GM03348 (cell line): ENCODE data around the gene ULBP2.
"Not testable (repeated sequence)": the region's sequence is repeated elsewhere in the genome, so short reads cannot be mapped to it uniquely, and the experiment has no call there.

Source experiments
- DNase-seq: peaks from one replicate; pipeline ENCODE4 v3.0.0; 2012; ENCODE audit warnings: low spot score

ULBP2 gene

DNA sequence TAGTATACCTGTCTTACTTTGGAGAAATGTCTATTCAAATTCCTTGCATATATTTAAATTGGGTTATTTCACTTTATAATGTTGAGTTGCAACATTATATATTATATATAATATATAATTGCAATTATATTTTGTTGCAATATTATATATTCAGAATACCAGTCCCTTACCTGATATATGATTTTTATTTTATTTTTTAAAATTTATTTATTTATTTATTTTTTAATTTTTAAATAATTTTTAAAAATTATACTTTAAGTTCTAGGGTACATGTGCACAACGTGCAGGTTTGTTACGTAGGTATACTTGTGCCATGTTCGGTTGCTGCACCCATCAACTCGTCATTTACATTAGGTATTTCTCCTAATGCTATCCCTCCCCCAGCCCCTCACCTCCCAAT lies 14.8 kb upstream of the ULBP2 start:
- DNase-seq: not testable (repeated sequence)

DNA sequence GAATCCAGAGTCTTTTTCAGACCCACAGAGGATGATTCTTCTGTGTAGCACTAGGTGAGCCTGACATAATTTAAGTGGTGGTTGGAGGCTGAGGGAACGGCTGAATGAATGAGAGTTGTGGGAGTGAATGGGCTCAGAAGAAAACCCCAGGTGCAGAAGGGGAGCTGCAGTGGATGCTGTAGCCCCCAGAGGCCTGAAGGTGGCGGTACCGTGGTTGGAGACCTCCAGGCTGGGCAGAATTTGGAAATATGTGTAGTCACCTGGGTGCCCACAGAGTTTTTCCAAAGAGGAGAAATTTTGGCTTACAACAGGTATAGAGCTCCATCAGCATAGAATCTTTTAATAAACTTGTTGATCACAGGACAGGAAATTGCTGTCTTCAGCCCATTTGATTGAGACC lies 12.4 kb upstream of the ULBP2 start:
- DNase-seq: no peak

DNA sequence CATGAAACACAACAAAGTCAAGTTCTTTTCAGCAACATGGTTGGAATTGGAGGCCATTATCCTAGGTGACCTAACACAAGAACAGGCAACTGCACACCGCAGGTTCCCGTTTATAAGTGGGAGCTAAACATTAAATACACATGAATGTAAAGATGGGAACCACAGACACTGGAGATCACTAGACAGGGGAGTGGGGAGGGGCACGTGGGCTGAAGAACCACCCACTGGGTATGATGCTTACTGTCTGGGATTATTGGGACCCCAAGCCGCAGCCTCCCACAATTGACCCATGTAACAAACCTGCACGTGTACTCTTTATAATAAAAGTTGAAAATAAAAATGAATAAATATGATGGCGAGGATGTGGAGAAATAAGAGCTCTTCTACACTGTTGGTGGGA lies 10.3 kb upstream of the ULBP2 start:
- no peak for DNase-seq

DNA sequence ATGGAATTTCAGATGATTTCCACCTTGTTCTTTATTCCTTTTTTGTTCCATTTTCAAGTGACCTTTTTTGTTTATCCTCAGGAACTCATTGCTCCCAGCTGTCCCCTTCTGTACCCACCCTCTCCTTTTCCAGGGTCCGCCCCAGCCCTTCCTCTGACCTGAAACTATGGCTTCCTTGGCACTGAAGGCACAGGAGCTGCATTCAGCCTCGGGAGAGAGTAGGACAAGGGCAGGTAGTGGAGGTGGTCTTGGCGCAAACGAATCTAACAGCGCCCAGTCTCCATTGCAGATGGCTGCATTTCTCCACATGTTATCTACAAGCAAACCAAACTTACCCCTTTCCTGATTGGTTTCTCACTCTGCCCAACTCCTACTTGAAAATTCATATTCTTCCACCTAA lies 8.8 kb upstream of the ULBP2 start:
- DNase-seq: no peak

DNA sequence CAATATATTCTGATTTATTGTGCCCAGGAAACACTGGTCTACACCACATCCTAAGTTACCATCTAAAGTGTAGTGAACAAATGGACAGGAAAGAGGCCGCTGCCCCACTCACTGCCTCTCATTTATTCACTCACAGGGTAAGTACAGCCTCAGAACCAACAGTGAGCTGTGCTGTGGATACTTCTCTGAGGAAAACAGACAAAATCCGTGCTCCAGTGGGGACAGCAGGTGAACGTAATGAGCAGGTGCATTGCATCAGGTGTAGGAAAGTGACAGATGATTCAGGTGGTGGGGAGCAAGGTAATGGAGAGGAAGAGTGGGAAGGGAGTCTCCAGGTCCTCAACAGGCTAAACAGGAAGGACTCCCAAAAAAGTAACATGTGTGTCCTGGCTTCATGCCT lies 8.4 kb upstream of the ULBP2 start:
- no peak for DNase-seq

DNA sequence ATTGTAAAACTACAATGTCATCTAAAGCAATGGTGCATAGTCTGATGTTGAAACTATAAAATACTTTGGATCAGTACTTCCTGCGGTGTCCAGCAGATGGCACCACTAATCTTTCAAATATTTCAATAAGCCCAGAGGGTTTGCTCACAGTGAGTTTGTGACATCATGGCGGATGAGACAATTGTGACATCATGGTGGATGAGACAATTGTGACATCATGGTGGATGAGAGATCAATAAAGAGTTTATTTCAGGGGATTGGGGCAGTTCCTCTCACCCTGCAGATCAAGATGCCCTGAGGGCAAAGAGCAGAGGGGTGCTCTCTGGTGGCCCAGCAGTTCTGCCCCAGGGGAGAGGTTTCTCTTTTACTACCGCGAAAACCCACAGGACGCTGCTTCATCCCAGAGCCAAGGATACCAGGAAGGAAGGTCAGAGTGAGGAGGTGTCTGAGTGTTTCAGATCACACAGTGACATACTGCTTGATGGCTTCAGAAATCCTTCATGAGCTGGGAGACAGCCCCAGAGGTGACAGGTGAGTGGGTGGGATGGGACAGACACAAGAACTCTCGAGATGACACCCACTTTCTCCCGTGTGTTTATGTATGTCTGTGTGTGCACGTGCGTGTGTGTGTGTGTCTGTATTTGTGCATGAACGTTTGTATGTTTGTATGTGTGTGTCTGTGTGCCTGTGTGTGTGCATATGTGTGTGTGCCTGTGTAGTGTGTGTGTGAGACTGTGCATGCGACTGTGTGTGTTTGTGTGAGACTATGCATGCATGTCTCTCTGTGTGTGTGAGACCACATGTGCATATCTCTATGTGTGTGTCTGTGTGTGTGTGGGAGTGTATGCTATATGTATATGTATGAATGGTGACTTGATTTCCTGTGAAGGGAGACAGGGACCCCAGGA lies 7.3 kb upstream of the ULBP2 start:
- peak; percentile 65 for DNase-seq

DNA sequence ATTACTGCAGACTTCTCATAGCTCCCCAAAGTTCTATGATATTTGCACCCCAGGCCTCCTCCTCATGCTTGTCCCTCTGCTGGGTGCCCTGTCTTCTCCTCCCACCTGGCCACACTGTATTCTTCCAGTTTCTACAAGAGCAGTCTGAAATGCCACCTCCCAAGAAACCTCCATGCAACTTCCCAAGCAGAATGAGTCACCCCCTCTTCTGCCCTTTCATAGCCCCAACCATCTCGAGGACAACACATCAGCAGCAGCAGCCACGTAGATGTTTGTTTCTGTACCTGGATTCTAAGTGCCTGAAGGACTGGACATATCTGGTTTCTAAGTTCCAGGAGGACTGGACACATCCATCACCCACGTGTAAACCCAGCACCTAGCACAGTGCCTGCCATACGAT lies 6.6 kb upstream of the ULBP2 start:
- DNase-seq: no peak

DNA sequence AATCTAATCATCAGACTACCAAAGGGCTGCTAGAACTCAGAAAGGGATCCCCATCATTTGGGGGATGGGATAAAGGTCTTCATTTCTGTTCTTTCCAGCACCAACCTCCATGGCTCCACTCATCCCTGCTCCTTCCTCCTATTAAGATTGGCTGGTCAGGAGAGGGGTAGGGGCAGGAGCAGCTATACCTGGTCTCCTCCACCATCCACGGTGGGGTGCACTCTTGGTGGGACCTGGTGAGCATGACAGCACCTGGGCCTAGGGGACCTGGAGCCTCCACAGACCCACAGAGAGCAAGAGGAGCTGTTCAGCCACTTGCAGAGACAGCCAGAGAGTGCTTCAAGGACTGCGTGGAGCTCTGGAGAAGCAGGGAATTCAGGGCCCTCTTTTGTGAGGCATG lies 6.1 kb upstream of the ULBP2 start:
- no peak for DNase-seq

DNA sequence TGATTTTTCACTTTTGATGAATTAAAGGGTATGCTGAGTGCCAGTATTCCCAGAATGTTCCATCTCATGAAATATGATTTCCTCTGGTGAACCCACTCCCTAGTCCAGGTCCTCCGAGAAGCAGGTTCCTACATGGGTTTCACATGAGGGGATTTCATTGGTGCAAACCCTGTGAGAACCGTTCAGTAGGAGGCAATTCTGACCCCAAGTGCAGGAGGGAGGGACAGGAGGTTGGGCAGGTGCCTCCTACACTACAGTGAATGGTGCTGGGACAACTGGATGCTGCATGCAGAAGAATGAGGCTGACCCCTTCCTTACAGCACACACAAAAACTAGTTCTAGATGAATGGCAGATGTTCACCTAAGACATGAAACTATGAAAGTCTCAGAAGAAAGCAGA lies 5.1 kb upstream of the ULBP2 start:
- DNase-seq: no peak

DNA sequence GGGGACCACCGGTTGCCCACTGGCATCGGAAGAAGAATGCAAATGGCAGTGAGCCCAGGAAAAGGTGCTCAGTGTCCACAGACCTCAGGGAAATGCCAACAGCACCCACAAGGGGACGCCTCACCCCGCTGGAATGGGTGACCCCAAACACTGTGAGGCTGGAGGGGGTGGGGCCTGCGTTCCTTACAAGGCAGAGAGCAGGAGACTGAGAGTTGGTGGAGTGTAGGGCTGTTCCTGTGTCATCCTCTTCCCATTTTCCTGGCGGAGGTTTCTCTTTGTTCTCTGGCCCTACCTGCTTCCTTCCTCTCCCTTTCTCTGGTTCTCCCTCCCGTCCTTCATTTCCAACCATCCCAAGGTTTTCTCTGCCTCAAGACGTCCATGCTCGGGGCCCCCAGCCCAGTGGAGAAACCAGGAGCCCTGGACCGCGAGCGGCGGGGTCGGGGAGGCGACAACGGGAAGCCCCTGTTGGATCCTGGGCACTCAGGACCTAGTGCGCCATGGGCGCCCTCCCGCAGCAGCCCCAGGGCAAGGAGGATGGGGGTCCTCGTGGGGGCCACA lies 3.7 kb upstream of the ULBP2 start:
- not testable (repeated sequence) for DNase-seq

DNA sequence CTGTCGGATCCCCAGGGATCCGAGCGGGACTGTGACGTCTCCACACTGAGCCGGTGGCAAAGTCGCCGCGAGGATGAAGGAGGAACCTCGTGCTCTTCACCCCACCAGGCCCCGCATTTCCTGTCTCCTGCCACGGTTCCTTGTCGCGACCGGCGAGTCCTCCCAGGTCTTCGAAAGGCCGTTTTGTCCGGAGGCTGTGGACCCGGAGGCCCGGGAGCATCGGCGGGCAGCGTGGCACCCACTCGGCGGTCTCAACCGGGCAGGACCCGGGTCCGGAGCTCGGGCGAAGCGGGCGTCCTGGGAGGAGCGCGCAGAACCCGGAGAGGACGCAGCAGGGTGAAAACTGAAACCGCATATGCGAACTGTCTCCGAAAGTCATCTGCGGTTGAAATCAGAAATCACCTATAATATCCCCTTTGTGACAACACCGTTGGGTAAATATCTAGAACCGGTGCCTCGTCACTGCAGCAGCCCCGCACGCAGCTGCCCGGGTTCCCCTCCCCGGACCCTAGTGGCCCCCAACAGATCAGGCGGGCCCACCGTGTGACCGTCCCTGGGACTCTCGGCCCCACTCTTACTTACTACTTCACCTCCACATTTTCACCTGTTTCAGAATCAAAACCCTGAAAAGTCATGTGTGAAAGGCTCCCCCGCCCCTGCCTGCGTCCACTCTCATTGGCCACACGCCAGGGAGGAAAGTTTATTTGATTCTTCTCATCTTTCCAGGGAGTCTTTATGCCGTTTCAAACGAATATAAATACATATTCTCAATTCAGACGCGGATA lies 3.1 kb upstream of the ULBP2 start:
- DNase-seq: peak; percentile 50

DNA sequence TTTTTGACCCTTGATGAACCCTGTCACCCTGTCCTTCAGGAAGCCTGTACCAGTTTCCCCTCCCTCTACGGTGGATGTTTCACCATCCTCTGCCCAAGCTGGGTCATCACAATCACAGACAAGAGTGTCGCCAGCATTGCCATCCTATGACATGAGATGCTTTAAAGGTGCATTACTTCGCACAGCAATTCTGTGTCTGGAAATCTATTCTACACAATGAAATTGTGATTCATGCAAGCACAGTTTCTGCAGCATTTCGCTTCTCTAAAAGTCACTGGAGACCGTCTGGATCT lies 2.5 kb upstream of the ULBP2 start:
- no peak for DNase-seq

DNA sequence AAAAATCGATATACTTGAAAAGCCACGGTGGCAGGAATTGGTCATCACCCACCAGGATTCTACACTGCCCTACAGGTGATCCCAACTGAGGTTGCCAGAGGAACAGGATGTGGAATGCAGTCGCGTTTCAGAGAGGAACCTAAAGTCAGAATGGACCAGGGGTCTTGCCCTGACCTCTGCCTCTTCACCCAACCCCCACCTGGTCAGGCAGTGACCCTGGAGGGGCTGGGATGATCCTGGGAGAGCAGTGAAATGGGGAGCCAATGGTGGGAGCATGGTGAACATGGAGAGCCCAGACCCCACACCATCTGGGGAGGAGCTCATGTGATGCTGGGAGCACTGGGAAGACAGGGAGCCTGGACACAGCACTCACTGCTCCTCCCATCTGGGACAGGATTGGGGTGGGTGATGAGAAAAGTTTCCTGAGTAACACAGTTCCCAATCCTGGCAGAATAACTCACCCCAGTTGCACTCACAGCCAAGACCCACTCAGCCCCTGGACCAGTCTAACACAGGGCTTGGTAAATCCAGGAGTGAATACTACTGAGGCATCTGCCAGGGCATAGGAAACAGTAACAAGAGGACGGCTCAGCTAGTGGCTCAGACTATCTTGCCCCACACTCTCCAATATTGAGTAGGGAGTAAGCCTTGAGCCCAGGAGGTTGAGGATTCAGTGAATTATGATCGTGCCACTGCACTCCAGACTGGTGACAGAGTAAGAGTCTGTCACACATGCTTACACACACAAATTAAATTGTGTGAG lies 1.7 kb upstream of the ULBP2 start:
- no peak for DNase-seq

DNA sequence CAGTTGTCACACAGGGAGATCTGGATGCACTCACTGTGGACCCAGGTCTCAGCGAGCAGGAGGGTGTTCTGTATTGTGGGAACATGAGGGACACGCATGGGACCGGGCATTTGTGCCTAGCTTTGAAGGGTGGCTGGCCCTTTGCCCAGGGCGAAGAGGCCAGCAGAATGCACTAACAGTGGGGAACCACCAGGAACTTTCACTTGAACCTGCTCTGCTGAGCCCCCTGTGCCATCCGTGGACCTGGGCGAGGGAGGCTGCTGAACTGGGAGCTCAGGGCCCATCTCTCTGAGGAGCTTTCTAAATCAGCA lies 1.2 kb upstream of the ULBP2 start:
- no peak for DNase-seq

DNA sequence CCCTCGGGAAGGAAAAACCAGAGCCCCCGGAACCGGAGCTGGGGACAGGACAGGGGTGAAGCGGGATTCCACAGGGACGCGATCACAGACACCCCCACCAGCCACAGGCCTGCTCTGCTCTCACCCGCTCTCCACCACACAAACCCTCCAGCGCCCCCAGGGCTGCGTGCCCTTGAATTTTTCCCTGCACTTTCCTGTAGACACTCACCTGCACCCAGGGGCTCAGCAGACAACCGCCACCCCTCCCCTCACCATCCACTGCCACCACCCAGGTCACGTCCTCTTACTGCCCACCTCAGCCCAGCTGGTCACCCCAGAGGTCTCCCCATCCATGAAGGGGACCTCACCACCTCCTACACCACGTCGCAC lies 631 bp downstream of the ULBP2 start:
- no peak for DNase-seq

DNA sequence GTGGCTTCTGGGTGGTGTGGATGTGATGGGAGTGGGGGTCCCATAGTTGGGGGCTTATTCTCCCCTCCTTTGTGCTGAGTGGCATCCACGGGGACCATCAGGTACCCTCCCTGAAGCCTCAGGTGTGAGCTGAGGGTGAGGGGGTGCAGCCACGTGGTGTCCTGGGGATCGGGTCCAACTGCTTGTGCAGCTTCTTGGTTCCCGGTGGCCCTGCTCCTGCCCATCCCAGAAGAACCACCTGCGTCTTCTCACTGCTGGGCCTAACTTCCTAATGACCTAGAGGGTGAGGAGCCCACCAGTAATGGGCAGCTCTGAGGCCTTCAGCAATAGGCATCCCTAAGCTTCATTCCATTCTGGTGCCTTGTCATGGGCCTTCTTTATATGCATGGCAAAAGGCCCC lies 1.5 kb downstream of the ULBP2 start:
- DNase-seq: not testable (repeated sequence)

DNA sequence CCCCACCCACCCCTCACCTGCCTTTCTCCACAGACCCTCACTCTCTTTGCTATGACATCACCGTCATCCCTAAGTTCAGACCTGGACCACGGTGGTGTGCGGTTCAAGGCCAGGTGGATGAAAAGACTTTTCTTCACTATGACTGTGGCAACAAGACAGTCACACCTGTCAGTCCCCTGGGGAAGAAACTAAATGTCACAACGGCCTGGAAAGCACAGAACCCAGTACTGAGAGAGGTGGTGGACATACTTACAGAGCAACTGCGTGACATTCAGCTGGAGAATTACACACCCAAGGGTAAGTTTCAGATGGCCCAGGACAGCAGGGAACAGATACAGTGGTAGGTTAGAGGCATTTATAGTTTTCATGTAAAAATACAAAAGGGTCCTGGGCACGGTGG lies 3.5 kb downstream of the ULBP2 start:
- not testable (repeated sequence) for DNase-seq

DNA sequence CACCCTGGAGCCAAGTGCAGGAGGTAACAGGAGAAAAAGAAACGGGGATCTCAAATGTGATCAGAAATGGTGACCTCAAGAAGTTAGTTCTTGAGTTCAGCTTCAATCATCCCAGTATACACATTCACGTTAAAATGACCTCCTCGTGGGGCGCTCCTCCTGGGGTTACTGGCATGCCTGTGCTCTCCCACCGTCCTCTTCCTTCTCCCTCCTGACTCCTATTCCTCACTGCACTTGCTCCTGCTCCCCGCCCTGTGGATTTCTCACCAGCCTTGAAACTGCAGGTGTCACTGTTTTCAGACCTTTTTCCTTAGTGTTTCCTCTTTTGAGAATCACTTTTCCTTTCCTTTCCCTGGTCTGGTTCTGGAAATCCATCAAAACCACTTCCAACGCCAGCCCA lies 4.8 kb downstream of the ULBP2 start:
- DNase-seq: not testable (repeated sequence)

DNA sequence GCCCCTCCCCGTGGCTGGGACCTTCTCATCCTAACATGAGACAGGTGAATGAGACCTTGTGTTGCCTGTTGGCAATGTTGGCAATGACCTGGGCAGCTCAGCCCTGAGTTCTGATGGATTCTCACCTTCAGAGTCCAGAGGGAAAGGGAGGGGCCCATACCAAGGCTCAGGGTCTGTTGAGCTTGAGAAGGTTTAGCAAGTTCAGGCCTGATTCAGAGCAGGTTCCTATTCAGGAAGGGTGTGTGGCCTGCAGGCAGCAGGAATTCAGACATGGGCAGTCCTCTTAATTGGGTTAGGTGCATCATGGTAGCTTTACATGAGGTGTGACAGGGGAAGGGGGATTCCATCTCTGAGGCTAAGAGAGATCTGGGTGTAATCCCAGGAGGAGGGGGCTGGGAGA lies 5.7 kb downstream of the ULBP2 start:
- DNase-seq: not testable (repeated sequence)

DNA sequence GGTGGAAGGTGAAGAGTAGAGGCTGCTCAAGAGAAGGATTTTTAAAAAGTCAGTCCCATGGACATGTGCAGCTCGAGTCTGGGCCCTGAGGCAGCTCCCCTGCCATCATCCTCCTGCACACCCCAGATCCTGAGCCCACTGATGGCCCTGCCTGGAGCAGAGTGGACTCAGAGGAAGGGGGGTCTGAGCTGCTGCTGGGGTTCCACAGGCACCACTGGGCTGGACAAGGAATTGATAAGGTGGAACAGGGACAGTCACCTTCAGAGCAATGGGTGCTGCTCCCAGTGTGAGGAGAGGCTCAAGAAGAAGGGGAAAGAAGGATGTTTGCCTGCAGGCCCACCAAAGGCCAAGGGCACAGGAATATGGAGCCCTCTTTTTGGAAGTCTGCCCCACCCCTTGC lies 6.2 kb downstream of the ULBP2 start:
- no peak for DNase-seq

DNA sequence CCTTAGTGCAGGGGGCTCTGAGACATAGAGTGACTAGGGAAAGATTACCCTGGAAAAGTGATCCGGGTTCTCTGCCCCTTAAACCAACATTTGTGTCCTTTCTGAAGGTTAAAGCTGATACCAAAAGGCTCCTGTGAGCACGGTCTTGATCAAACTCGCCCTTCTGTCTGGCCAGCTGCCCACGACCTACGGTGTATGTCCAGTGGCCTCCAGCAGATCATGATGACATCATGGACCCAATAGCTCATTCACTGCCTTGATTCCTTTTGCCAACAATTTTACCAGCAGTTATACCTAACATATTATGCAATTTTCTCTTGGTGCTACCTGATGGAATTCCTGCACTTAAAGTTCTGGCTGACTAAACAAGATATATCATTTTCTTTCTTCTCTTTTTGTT lies 6.8 kb downstream of the ULBP2 start:
- no peak for DNase-seq

DNA sequence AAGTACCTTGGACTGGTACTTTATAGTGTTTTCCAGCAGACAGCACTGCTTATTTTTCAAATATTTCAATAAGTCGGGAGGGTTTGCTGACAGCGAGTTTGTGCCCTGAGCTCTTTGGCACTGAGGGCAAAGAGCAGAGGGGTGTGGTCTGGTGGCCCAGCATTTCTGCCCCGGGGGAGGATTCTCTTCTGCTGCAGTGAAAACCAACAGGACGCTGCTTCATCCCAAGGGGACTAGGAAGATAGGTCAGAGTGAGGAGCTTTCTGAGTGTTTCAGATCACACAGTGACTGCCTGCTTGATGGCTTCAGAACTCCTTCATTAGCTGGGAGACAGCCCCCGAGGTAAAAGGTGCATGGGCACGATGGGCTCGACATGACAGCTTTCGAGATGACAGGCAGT lies 8.6 kb downstream of the ULBP2 start:
- no peak for DNase-seq

DNA sequence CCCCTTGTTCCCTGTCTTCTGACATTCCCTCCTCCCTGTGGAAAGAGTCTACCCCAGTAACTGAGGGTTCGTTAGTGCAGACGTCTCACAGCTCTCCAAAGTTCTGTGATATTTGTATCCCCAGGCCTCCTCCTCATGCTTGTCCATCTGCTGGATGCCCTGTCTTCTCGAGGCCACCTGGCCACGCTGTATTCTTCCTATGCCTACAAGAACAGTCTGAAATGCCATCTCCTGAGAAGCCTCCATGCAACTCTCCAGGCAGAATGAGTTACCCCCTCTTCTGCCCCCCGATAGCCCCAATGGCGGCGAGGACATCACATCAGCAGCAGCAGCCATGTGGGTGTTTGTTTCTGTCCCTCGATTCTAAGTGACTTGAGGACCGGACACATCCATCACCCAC lies 9.3 kb downstream of the ULBP2 start:
- no peak for DNase-seq
